SK-N-SH treated with all-trans-retinoic acid at 6 μM for 48 hours (cell line): ENCODE data around the gene HGFAC.

Source experiments
- ATAC-seq: fragments of 200-7000 bp; cut with Tn5 transposase; 3 replicates; pipeline ENCODE4 v1.9.1; 2020; ENCODE audit warnings: mild to moderate bottlenecking, moderate library complexity
- ARNTL ChIP-seq: fragments of 450-650 bp; formaldehyde crosslinking; IDR thresholded peaks from 2 replicates; pipeline ENCODE4 v1.5.0; 2020; ENCODE audit warnings: low read depth, mild to moderate bottlenecking, moderate library complexity, borderline replicate concordance
- BACH2 ChIP-seq: fragments of 250-450 bp; sonication (Bioruptor Pico); IDR thresholded peaks from 2 replicates; pipeline ENCODE4 v1.9.0; 2021; ENCODE audit warnings: mild to moderate bottlenecking, borderline replicate concordance
- CSDC2 ChIP-seq: fragments of 250-450 bp; sonication (Bioruptor Pico); IDR thresholded peaks from 2 replicates; pipeline ENCODE4 v1.5.0; 2020; ENCODE audit warnings: mild to moderate bottlenecking, moderate library complexity
- ESRRG ChIP-seq: fragments of 250-450 bp; sonication (Bioruptor Pico); IDR thresholded peaks from 2 replicates; pipeline ENCODE4 v1.6.1; 2021; ENCODE audit warnings: mild to moderate bottlenecking
- GLIS3 ChIP-seq: fragments of 250-450 bp; sonication (Bioruptor Pico); IDR thresholded peaks from 2 replicates; pipeline ENCODE4 v1.5.0; 2020; ENCODE audit warnings: mild to moderate bottlenecking, moderate library complexity
- OSR1 ChIP-seq: fragments of 250-450 bp; sonication (Bioruptor Pico); IDR thresholded peaks from 2 replicates; pipeline ENCODE4 v1.8.0; 2022; ENCODE audit warnings: moderate library complexity, mild to moderate bottlenecking, inconsistent platforms
- PPARA ChIP-seq: fragments of 250-450 bp; sonication (Bioruptor Pico); IDR thresholded peaks from 2 replicates; pipeline ENCODE4 v1.5.0; 2020; ENCODE audit warnings: mild to moderate bottlenecking, borderline replicate concordance
- RARB ChIP-seq: fragments of 250-450 bp; sonication (Bioruptor Pico); IDR thresholded peaks from 2 replicates; pipeline ENCODE4 v1.8.0; 2021; ENCODE audit warnings: mild to moderate bottlenecking, moderate library complexity
- SNAI2 ChIP-seq: fragments of 250-450 bp; sonication (Bioruptor Pico); IDR thresholded peaks from 2 replicates; pipeline ENCODE4 v1.5.0; 2020; ENCODE audit warnings: mild to moderate bottlenecking, moderate library complexity
- TCF4 ChIP-seq: fragments of 250-450 bp; sonication (Bioruptor Pico); IDR thresholded peaks from 2 replicates; pipeline ENCODE4 v1.8.0; 2021; ENCODE audit warnings: mild to moderate bottlenecking, moderate library complexity, borderline replicate concordance
- ZC3H10 ChIP-seq: fragments of 250-450 bp; sonication (Bioruptor Pico); IDR thresholded peaks from 2 replicates; pipeline ENCODE4 v1.5.1; 2021; ENCODE audit warnings: mild to moderate bottlenecking, moderate library complexity
- ZFP30 ChIP-seq: fragments of 450-650 bp; formaldehyde crosslinking; IDR thresholded peaks from 2 replicates; pipeline ENCODE4 v1.5.0; 2022; ENCODE audit warnings: mild to moderate bottlenecking, moderate library complexity
- ZNF565 ChIP-seq: fragments of 450-650 bp; formaldehyde crosslinking; conservative IDR thresholded peaks from 2 replicates; pipeline ENCODE4 v1.5.0; 2020; ENCODE audit warnings: low read depth, mild to moderate bottlenecking, moderate library complexity
- ZNF70 ChIP-seq: fragments of 450-650 bp; formaldehyde crosslinking; IDR thresholded peaks from 2 replicates; pipeline ENCODE4 v1.5.0; 2020; ENCODE audit warnings: mild to moderate bottlenecking, moderate library complexity
- TF ChIP-seq, protein P1 (sequence below): fragments of 250-450 bp; sonication (Bioruptor Pico); IDR thresholded peaks from 2 replicates; pipeline ENCODE4 v1.8.0; 2021; ENCODE audit warnings: low read depth, mild to moderate bottlenecking, moderate library complexity, borderline replicate concordance
- TF ChIP-seq, protein P2 (sequence below): fragments of 250-450 bp; sonication (Bioruptor Pico); IDR thresholded peaks from 2 replicates; pipeline ENCODE4 v1.5.1; 2021; ENCODE audit warnings: mild to moderate bottlenecking, moderate library complexity
- TF ChIP-seq, protein P3 (sequence below): fragments of 250-450 bp; sonication (Bioruptor Pico); IDR thresholded peaks from 2 replicates; pipeline ENCODE4 v1.5.1; 2020; ENCODE audit warnings: low read depth, mild to moderate bottlenecking, moderate library complexity
- TF ChIP-seq, protein P4 (sequence below): fragments of 250-450 bp; sonication (Bioruptor Pico); IDR thresholded peaks from 2 replicates; pipeline ENCODE4 v1.8.0; 2020; ENCODE audit warnings: mild to moderate bottlenecking, moderate library complexity, borderline replicate concordance
- TF ChIP-seq, protein P5 (sequence below): fragments of 250-450 bp; sonication (Bioruptor Pico); IDR thresholded peaks from 2 replicates; pipeline ENCODE4 v1.5.0; 2020; ENCODE audit warnings: mild to moderate bottlenecking, moderate library complexity

The HGFAC gene

DNA sequence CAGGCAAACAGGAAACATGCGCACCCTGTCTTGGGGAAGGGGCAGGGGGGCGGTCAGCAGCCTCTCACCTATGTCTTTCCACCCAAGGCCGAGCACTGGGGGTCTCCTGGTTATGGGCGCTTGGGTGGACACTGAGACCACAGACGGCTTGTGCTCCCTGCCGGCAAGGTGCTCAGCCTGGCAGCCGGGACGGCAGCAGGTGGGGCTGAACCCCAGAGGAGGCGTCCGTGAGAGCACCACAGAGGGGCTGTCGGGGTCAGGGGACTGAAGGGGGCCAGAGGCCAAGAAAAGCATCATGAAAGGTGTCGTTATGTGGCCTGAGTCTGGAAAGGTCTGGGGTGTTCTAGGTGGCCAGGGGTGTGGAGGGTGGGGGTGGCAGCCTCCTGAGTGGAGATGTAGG, 40.9 kb downstream of the HGFAC start:
- TF ChIP-seq ARNTL (CRISPR knock-in tag) (no peak), RARB (CRISPR knock-in tag) (no peak)
- no peak for ATAC-seq

DNA sequence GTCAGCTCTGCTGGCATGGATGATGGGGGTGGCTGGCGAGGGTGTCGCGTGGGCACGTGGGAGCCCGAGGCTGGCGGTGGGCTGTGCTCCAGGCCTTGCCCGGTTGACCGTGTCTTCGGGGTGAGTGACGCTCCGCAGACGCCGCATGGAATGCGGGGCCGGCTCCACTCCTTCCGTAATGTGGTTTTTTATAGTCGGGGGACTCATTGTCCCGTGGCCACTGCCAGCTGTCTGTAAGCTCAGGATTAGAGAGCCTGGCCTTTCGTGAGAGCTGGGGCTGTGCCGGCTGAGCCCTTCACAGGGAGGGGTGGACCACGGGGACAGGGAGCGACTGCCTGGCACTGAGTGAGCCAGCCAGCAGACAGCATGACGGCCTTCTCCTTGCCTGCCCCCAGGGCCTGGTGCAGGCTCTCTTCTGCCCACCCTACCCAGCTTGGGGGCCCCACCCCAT, 41.7 kb downstream of the HGFAC start:
- ATAC-seq = peak; percentile 11
- TF ChIP-seq, protein P1, sequence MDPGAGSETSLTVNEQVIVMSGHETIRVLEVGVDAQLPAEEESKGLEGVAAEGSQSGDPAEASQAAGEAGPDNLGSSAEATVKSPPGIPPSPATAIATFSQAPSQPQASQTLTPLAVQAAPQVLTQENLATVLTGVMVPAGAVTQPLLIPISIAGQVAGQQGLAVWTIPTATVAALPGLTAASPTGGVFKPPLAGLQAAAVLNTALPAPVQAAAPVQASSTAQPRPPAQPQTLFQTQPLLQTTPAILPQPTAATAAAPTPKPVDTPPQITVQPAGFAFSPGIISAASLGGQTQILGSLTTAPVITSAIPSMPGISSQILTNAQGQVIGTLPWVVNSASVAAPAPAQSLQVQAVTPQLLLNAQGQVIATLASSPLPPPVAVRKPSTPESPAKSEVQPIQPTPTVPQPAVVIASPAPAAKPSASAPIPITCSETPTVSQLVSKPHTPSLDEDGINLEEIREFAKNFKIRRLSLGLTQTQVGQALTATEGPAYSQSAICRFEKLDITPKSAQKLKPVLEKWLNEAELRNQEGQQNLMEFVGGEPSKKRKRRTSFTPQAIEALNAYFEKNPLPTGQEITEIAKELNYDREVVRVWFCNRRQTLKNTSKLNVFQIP (CRISPR knock-in tag) = no peak
- TF ChIP-seq, protein P2, sequence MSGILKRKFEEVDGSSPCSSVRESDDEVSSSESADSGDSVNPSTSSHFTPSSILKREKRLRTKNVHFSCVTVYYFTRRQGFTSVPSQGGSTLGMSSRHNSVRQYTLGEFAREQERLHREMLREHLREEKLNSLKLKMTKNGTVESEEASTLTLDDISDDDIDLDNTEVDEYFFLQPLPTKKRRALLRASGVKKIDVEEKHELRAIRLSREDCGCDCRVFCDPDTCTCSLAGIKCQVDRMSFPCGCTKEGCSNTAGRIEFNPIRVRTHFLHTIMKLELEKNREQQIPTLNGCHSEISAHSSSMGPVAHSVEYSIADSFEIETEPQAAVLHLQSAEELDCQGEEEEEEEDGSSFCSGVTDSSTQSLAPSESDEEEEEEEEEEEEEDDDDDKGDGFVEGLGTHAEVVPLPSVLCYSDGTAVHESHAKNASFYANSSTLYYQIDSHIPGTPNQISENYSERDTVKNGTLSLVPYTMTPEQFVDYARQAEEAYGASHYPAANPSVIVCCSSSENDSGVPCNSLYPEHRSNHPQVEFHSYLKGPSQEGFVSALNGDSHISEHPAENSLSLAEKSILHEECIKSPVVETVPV = no peak
- no peak for TF ChIP-seq GLIS3 (CRISPR knock-in tag)

DNA sequence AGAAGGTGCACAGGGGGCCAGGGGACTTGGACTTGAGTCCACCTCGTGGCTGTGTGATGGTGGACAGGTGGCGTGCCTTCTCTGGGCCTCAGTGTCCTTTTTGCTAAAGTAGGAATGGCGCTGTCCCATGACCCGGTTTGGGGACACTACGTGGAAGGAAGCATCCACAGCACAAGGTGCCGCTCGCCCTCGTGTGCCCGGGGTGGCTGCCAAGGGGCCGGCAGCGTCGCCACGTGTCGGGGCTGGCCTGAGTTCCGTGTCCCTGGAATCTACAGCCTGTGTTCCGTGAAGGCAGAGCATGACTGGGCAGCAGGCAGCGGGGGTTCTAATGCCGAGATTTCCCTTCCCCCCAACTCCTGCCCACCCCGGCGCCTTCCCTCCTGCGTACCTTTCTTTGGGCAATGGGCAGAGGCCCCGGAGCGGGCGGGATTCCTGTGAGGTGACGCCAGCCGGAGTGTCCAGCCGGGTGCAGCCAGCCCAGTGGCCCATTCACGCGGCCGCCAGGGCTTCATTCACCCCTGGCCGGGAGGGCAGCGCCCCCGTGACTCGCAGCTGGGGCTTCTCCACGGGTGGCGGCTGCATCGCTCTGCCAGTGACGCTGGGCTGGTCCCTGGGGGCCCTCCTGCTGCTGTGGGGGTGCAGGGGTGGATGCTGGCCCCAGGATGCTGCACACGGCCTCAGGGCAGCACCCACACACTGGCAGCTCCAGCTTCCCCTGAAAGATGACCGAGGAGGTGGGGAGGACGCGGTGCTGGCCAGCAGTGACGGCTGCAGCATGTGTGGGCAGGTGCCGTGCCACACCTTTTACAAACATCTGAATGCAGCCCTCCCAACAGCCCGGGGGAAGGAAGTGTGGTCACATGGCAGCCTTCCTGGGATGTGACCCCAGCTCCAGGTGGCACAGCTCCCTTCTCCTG, 42.5 kb downstream of the HGFAC start:
- ATAC-seq = peak; percentile 46

DNA sequence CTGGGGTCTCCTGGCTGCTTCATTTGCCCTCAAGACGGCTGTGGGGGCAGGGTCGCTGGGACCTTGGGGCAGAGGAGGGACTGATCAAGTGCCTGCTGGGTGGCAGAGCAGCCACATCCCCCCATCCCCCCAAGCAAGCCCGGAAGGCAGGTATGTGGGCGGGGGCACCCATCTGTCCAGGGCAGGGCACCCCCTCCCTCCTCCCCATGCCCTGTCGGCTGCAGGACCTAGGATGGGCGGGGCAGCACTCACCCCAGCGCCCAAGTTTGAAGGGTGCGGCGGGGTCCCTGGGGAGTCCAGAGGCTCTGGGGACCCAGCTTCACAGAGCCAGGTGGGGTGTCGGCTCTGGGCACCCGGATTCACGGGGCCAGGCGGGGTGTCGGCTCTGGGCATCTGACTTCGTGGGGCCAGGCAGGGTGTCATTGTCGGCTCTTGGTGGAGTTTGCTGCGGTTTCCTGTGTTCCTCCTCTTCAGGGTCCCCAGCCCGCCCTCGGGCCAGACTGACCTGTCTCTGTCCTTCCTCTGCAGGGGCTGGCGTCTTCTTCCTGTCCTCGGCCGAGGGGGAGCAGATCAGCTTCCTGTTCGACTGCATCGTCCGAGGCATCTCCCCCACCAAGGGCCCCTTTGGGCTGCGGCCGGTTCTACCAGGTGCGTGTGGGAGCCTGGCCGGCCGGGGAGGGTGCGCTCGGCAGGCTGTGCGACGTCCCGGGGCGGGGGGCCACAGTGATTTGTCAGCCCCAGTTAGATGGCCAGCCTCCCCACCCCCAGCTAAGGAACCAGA, 43.4 kb downstream of the HGFAC start:
- TF ChIP-seq ARNTL (CRISPR knock-in tag) (no peak), OSR1 (CRISPR knock-in tag) (no peak), SNAI2 (CRISPR knock-in tag) (no peak), ZNF565 (CRISPR knock-in tag) (no peak), ZFP30 (no peak), BACH2 (no peak), ZC3H10 (CRISPR knock-in tag) (no peak), TCF4 (CRISPR knock-in tag) (no peak), ESRRG (no peak)
- no peak for ATAC-seq

More for the DNA sequence above, 42.5 kb downstream of the HGFAC start:
- TF ChIP-seq ESRRG (no peak), ZNF70 (no peak), PPARA (no peak), ARNTL (CRISPR knock-in tag) (no peak)
- TF ChIP-seq, protein P3, sequence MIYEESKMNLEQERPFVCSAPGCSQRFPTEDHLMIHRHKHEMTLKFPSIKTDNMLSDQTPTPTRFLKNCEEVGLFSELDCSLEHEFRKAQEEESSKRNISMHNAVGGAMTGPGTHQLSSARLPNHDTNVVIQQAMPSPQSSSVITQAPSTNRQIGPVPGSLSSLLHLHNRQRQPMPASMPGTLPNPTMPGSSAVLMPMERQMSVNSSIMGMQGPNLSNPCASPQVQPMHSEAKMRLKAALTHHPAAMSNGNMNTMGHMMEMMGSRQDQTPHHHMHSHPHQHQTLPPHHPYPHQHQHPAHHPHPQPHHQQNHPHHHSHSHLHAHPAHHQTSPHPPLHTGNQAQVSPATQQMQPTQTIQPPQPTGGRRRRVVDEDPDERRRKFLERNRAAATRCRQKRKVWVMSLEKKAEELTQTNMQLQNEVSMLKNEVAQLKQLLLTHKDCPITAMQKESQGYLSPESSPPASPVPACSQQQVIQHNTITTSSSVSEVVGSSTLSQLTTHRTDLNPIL (CRISPR knock-in tag) = no peak

DNA sequence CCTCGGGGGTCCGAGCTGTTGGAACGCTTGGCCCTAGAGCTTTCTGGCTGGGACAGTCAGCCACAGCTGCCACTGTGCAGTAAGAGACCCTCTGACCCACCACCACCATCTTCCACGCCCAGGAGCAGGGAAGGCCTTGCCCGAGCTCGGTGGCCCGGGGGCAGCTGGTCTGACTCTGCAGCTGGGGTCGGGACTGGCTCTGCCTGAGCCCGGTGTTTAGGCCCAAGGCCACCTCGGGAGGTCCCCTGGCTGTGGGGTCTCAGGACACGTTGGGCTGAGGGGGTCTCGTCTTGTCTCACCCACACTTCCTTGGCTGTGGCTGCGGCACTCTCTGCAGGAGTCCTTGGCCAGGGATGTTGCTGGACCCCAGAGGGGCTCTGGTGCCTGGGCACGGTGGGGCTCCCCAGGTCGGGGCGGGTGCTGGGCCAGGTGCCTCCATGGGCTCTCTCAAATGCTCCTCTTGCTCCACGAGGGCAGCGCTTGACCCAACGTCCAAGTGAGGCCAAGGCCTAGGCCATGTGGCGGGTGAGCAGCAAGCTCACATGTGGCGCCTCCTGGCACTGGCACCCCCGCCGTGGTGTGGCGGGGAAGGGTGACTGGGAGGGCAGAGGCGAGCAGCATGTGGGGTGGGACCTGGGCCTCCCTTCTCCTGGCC, 44.2 kb downstream of the HGFAC start:
- TF ChIP-seq ESRRG = no peak
- TF ChIP-seq, all 23 proteins: peak for 0
- ATAC-seq = no peak

DNA sequence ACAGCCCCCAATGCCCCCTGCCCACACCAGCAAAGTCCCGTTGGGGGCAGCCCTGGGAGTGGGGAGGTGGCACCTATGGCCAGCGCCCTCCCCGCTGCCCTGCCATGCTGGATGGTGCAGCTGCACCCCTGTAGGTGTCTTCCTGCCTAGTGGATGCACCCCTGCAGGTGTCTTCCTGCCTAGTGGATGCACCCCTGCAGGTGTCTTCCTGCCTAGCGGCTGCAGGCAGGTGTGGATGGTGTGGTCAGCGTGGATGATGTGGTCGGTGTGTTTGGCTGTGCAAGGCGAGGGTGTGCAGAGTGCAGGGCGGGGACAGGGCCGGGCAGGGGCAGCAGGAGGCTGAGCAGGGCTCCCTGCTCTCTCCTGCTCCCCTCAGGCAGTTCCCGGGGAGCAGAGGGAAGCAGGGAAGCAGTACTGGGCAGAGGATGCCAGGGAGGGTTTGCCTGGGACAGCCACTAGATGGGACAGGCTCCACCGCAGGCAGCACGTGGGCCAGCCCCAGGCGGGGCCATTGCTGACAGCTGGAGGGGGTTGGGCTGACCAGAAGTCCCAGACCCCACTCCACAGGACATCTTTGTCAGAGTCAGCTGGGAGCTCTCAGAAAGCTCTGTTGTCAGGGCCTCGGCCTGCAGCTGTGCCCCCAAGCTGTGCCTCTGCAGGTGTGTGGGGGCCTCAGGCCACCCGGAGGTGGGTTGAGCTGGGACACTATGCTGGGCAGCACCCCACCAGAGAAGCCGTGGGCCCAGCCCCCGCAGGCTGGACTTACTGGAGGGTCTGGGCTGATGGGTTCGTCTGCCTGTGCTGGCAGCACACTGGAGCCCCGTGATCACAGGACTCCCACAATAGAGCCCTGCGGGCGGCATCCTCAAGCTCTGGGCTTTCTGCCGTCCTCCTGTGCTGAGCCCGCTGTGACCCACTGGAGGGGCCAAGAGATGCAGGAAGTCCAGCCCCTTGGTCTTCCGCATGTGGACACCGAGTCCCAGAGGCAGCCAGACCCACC, 45.1 kb downstream of the HGFAC start:
- no peak for TF ChIP-seq CSDC2 (CRISPR knock-in tag)
- TF ChIP-seq, protein P4, sequence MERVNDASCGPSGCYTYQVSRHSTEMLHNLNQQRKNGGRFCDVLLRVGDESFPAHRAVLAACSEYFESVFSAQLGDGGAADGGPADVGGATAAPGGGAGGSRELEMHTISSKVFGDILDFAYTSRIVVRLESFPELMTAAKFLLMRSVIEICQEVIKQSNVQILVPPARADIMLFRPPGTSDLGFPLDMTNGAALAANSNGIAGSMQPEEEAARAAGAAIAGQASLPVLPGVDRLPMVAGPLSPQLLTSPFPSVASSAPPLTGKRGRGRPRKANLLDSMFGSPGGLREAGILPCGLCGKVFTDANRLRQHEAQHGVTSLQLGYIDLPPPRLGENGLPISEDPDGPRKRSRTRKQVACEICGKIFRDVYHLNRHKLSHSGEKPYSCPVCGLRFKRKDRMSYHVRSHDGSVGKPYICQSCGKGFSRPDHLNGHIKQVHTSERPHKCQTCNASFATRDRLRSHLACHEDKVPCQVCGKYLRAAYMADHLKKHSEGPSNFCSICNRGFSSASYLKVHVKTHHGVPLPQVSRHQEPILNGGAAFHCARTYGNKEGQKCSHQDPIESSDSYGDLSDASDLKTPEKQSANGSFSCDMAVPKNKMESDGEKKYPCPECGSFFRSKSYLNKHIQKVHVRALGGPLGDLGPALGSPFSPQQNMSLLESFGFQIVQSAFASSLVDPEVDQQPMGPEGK = no peak
- TF ChIP-seq, protein P5, sequence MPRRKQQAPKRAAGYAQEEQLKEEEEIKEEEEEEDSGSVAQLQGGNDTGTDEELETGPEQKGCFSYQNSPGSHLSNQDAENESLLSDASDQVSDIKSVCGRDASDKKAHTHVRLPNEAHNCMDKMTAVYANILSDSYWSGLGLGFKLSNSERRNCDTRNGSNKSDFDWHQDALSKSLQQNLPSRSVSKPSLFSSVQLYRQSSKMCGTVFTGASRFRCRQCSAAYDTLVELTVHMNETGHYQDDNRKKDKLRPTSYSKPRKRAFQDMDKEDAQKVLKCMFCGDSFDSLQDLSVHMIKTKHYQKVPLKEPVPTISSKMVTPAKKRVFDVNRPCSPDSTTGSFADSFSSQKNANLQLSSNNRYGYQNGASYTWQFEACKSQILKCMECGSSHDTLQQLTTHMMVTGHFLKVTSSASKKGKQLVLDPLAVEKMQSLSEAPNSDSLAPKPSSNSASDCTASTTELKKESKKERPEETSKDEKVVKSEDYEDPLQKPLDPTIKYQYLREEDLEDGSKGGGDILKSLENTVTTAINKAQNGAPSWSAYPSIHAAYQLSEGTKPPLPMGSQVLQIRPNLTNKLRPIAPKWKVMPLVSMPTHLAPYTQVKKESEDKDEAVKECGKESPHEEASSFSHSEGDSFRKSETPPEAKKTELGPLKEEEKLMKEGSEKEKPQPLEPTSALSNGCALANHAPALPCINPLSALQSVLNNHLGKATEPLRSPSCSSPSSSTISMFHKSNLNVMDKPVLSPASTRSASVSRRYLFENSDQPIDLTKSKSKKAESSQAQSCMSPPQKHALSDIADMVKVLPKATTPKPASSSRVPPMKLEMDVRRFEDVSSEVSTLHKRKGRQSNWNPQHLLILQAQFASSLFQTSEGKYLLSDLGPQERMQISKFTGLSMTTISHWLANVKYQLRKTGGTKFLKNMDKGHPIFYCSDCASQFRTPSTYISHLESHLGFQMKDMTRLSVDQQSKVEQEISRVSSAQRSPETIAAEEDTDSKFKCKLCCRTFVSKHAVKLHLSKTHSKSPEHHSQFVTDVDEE (CRISPR knock-in tag) = no peak
- no peak for TF ChIP-seq ZNF70
- no peak for TF ChIP-seq BACH2
- peak; percentile 6; the same call in 1 of the 3 replicates for ATAC-seq
